ENCODE measurements around the gene HHEX. TPM values are rescaled to one million over a fixed set of nuclear protein-coding genes. Genes with fewer than 3 reads are reported as not detected.
A peak's percentile ranks its signal among the peaks of the same experiment; 100 is the strongest.

The HHEX gene
- total RNA-seq, 1 donor from 2014 or later, result 2.1 TPM

GRCh38 chr10:92693534-92693893 lies 3.8 kb downstream of the HHEX start:
- TF ChIP-seq CTCF (IDR thresholded peaks at IDR 0.05; ENCODE audit: borderline replicate concordance), result no peak
- intact Hi-C loops (cut with micrococcal nuclease), result no loop called here
- no peak overlapping the region for H3K27ac ChIP-seq (replicated peaks)
- H3K36me3 ChIP-seq, result peaks cover 9% of the 10 kb centered on the region
- DNase-seq, result no peak
- H3K27me3 ChIP-seq (ENCODE audit: low read depth), result peaks cover 99% of the 10 kb centered on the region
- no peaks in the 10 kb centered on the region for H3K9me3 ChIP-seq (replicated peaks)
- no peak overlapping the region for H3K4me3 ChIP-seq
- H3K4me1 ChIP-seq, result peaks cover 41% of the 10 kb centered on the region

GRCh38 chr10:92695679-92696605 lies 6.2 kb downstream of the HHEX start:
- intact Hi-C loops (cut with micrococcal nuclease), result no loop called here
- DNase-seq, result no peak
- peak overlapping the region; percentile 32 for H3K4me3 ChIP-seq
- H3K36me3 ChIP-seq, result peaks cover 9% of the 10 kb centered on the region
- no peak overlapping the region for H3K27ac ChIP-seq (replicated peaks)
- no peak for TF ChIP-seq CTCF (IDR thresholded peaks at IDR 0.05; ENCODE audit: borderline replicate concordance)
- H3K27me3 ChIP-seq (ENCODE audit: low read depth), result peaks cover 98% of the 10 kb centered on the region
- H3K9me3 ChIP-seq (replicated peaks), result no peaks in the 10 kb centered on the region
- H3K4me1 ChIP-seq, result peaks cover 37% of the 10 kb centered on the region

- no peak for DNase-seq
- Histone ChIP-seq H3K36me3 (peaks cover 9% of the 10 kb centered on the region), H3K9me3 (replicated peaks) (no peaks in the 10 kb centered on the region), H3K27me3 (ENCODE audit: low read depth) (peaks cover 98% of the 10 kb centered on the region), H3K4me3 (no peak overlapping the region), H3K4me1 (peaks cover 33% of the 10 kb centered on the region), H3K27ac (replicated peaks) (no peak overlapping the region)
- intact Hi-C loops (cut with micrococcal nuclease), result no loop called here
- TF ChIP-seq CTCF (IDR thresholded peaks at IDR 0.05; ENCODE audit: borderline replicate concordance), result no peak
Observed at GRCh38 chr10:92696606-92697383, 7.0 kb downstream of the HHEX start.

GRCh38 chr10:92697663-92698511 lies 8.1 kb downstream of the HHEX start:
- no peaks in the 10 kb centered on the region for H3K9me3 ChIP-seq (replicated peaks)
- H3K27me3 ChIP-seq (ENCODE audit: low read depth), result peaks cover 97% of the 10 kb centered on the region
- no peak overlapping the region for H3K4me3 ChIP-seq
- no peak for DNase-seq
- no peak overlapping the region for H3K27ac ChIP-seq (replicated peaks)
- peaks cover 6% of the 10 kb centered on the region for H3K36me3 ChIP-seq
- intact Hi-C loops (cut with micrococcal nuclease), result no loop called here
- peaks cover 22% of the 10 kb centered on the region for H3K4me1 ChIP-seq
- TF ChIP-seq CTCF (IDR thresholded peaks at IDR 0.05; ENCODE audit: borderline replicate concordance), result no peak

GRCh38 chr10:92699193-92699517 lies 9.4 kb downstream of the HHEX start:
- no peak for DNase-seq
- intact Hi-C loops (cut with micrococcal nuclease), result no loop called here
- H3K9me3 ChIP-seq (replicated peaks), result no peaks in the 10 kb centered on the region
- no peak for TF ChIP-seq CTCF (IDR thresholded peaks at IDR 0.05; ENCODE audit: borderline replicate concordance)
- peaks cover 6% of the 10 kb centered on the region for H3K36me3 ChIP-seq
- H3K27me3 ChIP-seq (ENCODE audit: low read depth), result peaks cover 97% of the 10 kb centered on the region
- no peak overlapping the region for H3K27ac ChIP-seq (replicated peaks)
- peaks cover 19% of the 10 kb centered on the region for H3K4me1 ChIP-seq
- H3K4me3 ChIP-seq, result peak overlapping the region; percentile 62
